GM12892 (cell line): Measurements from ENCODE around the gene ZNF438.

Experiments
- POLR2A ChIP-seq: IDR thresholded peaks from 2 replicates; pipeline ENCODE4 v1.6.1; 2011; ENCODE audit warnings: low read depth, low read length, control low read depth
- POLR2AphosphoS5 ChIP-seq: IDR thresholded peaks from 2 replicates; pipeline ENCODE4 v1.6.1; 2011; ENCODE audit warnings: low read depth, low read length, control low read depth

GRCh38 chr10:31036209-31036608, 4.5 kb upstream of the ZNF438 start:
- no peak for TF ChIP-seq POLR2A
- TF ChIP-seq POLR2AphosphoS5 = no peak
